Activated naive CD8-positive, alpha-beta T cell (primary cell): ENCODE data around the gene CDC73.
"Not testable (repeated sequence)": the region's sequence is repeated elsewhere in the genome, so short reads cannot be mapped to it uniquely, and the experiment has no call there.

ENCODE experiments used
- H3K27ac Mint-ChIP-seq: one replicate; pipeline ENCODE4 v1.8.0; 2021; ENCODE audit warnings: mixed read lengths
- H3K27me3 Mint-ChIP-seq: one replicate; pipeline ENCODE4 v1.8.0; 2021; ENCODE audit warnings: mixed read lengths
- H3K36me3 Mint-ChIP-seq: one replicate; pipeline ENCODE4 v1.8.0; 2021; ENCODE audit warnings: mixed read lengths
- H3K4me1 Mint-ChIP-seq: one replicate; pipeline ENCODE4 v1.8.0; 2021; ENCODE audit warnings: low read depth, mixed read lengths
- H3K4me3 Mint-ChIP-seq: one replicate; pipeline ENCODE4 v1.8.0; 2021; ENCODE audit warnings: mild to moderate bottlenecking, mixed read lengths
- H3K9me3 Mint-ChIP-seq: one replicate; pipeline ENCODE4 v1.8.0; 2021; ENCODE audit warnings: low read depth, mixed read lengths

Gene CDC73

GRCh38 chr1:193108471-193108870 lies 13.4 kb upstream of the CDC73 start:
- H3K27ac Mint-ChIP-seq, result no peak overlapping the region
- no peaks in the 10 kb centered on the region for H3K27me3 Mint-ChIP-seq
- H3K9me3 Mint-ChIP-seq, result no peaks in the 10 kb centered on the region
- H3K36me3 Mint-ChIP-seq, result no peaks in the 10 kb centered on the region
- H3K4me1 Mint-ChIP-seq, result peaks cover 12% of the 10 kb centered on the region
- no peak overlapping the region for H3K4me3 Mint-ChIP-seq

GRCh38 chr1:193109619-193110018 lies 12.2 kb upstream of the CDC73 start:
- H3K36me3 Mint-ChIP-seq, result no peaks in the 10 kb centered on the region
- H3K4me3 Mint-ChIP-seq, result no peak overlapping the region
- peaks cover 4% of the 10 kb centered on the region for H3K4me1 Mint-ChIP-seq
- no peak overlapping the region for H3K27ac Mint-ChIP-seq
- no peaks in the 10 kb centered on the region for H3K9me3 Mint-ChIP-seq
- no peaks in the 10 kb centered on the region for H3K27me3 Mint-ChIP-seq

- no peaks in the 10 kb centered on the region for H3K9me3 Mint-ChIP-seq
- no peaks in the 10 kb centered on the region for H3K36me3 Mint-ChIP-seq
- peaks cover 4% of the 10 kb centered on the region for H3K4me1 Mint-ChIP-seq
- H3K4me3 Mint-ChIP-seq, result no peak overlapping the region
- H3K27me3 Mint-ChIP-seq, result no peaks in the 10 kb centered on the region
- no peak overlapping the region for H3K27ac Mint-ChIP-seq
These were observed 11.6 kb upstream of the CDC73 start for GRCh38 chr1:193110246-193110645.

GRCh38 chr1:193110864-193111263 lies 11.0 kb upstream of the CDC73 start:
- H3K27me3 Mint-ChIP-seq, result no peaks in the 10 kb centered on the region
- H3K4me1 Mint-ChIP-seq, result peaks cover under 1% of the 10 kb centered on the region
- no peak overlapping the region for H3K27ac Mint-ChIP-seq
- H3K4me3 Mint-ChIP-seq, result no peak overlapping the region
- H3K36me3 Mint-ChIP-seq, result no peaks in the 10 kb centered on the region
- H3K9me3 Mint-ChIP-seq, result no peaks in the 10 kb centered on the region

- Mint-ChIP-seq H3K36me3 (no peaks in the 10 kb centered on the region), H3K9me3 (no peaks in the 10 kb centered on the region), H3K4me1 (no peaks in the 10 kb centered on the region), H3K27ac (no peak overlapping the region), H3K4me3 (no peak overlapping the region), H3K27me3 (no peaks in the 10 kb centered on the region)
These were observed 10.2 kb upstream of the CDC73 start for GRCh38 chr1:193111641-193112090.

- Mint-ChIP-seq H3K9me3 (no peaks in the 10 kb centered on the region), H3K4me3 (no peak overlapping the region), H3K27me3 (no peaks in the 10 kb centered on the region), H3K4me1 (no peaks in the 10 kb centered on the region), H3K36me3 (no peaks in the 10 kb centered on the region), H3K27ac (no peak overlapping the region)
These were observed 8.4 kb upstream of the CDC73 start for GRCh38 chr1:193113258-193113991.

GRCh38 chr1:193113992-193114332 lies 7.9 kb upstream of the CDC73 start:
- Mint-ChIP-seq H3K4me1 (no peaks in the 10 kb centered on the region), H3K36me3 (no peaks in the 10 kb centered on the region), H3K9me3 (no peaks in the 10 kb centered on the region), H3K27ac (no peak overlapping the region), H3K27me3 (no peaks in the 10 kb centered on the region), H3K4me3 (no peak overlapping the region)

GRCh38 chr1:193114485-193115095 lies 7.2 kb upstream of the CDC73 start:
- H3K27me3 Mint-ChIP-seq, result no peaks in the 10 kb centered on the region
- H3K27ac Mint-ChIP-seq, result no peak overlapping the region
- no peaks in the 10 kb centered on the region for H3K4me1 Mint-ChIP-seq
- no peak overlapping the region for H3K4me3 Mint-ChIP-seq
- H3K9me3 Mint-ChIP-seq, result no peaks in the 10 kb centered on the region
- H3K36me3 Mint-ChIP-seq, result no peaks in the 10 kb centered on the region

- Mint-ChIP-seq H3K27me3 (no peaks in the 10 kb centered on the region), H3K9me3 (no peaks in the 10 kb centered on the region), H3K27ac (no peak overlapping the region), H3K4me3 (no peak overlapping the region), H3K36me3 (no peaks in the 10 kb centered on the region), H3K4me1 (peaks cover 3% of the 10 kb centered on the region)
These were observed 6.1 kb upstream of the CDC73 start for GRCh38 chr1:193115629-193116227.

- H3K4me1 Mint-ChIP-seq, H3K27ac Mint-ChIP-seq, H3K27me3 Mint-ChIP-seq, H3K4me3 Mint-ChIP-seq, H3K9me3 Mint-ChIP-seq, H3K36me3 Mint-ChIP-seq: not testable (repeated sequence)
These were observed 4.7 kb upstream of the CDC73 start for GRCh38 chr1:193117167-193117566.

GRCh38 chr1:193118194-193118593 lies 3.6 kb upstream of the CDC73 start:
- Mint-ChIP-seq H3K9me3 (no peaks in the 10 kb centered on the region), H3K4me3 (no peak overlapping the region), H3K4me1 (peaks cover 16% of the 10 kb centered on the region), H3K36me3 (no peaks in the 10 kb centered on the region), H3K27ac (no peak overlapping the region), H3K27me3 (no peaks in the 10 kb centered on the region)

GRCh38 chr1:193118803-193119730 lies 2.8 kb upstream of the CDC73 start:
- H3K36me3 Mint-ChIP-seq, result no peaks in the 10 kb centered on the region
- H3K4me3 Mint-ChIP-seq, result no peak overlapping the region
- no peaks in the 10 kb centered on the region for H3K9me3 Mint-ChIP-seq
- H3K4me1 Mint-ChIP-seq, result peaks cover 25% of the 10 kb centered on the region
- H3K27me3 Mint-ChIP-seq, result no peaks in the 10 kb centered on the region
- no peak overlapping the region for H3K27ac Mint-ChIP-seq

GRCh38 chr1:193120604-193121166 lies 1.1 kb upstream of the CDC73 start:
- Mint-ChIP-seq H3K27me3 (no peaks in the 10 kb centered on the region), H3K9me3 (no peaks in the 10 kb centered on the region), H3K36me3 (no peaks in the 10 kb centered on the region), H3K4me1 (peaks cover 40% of the 10 kb centered on the region), H3K4me3 (peak overlapping the region; percentile 95), H3K27ac (peak overlapping the region; percentile 97)

GRCh38 chr1:193123751-193124150 lies 1.9 kb downstream of the CDC73 start:
- Mint-ChIP-seq H3K4me1 (peaks cover 54% of the 10 kb centered on the region), H3K36me3 (no peaks in the 10 kb centered on the region), H3K4me3 (peak overlapping the region; percentile 95), H3K9me3 (no peaks in the 10 kb centered on the region), H3K27ac (peak overlapping the region; percentile 72), H3K27me3 (no peaks in the 10 kb centered on the region)
